GM21576 (cell line): ENCODE data around the gene CAPN14.
A peak's percentile ranks its signal among the peaks of the same experiment; 100 is the strongest.
"Not testable (repeated sequence)": the region's sequence is repeated elsewhere in the genome, so short reads cannot be mapped to it uniquely, and the experiment has no call there.

Experiments
- ATAC-seq: cut with Tn5 transposase; IDR thresholded peaks from one replicate; pipeline ENCODE4 v1.9.1; 2021; ENCODE audit warnings: mild to moderate bottlenecking, moderate library complexity; ENCODE audit not compliant: unreplicated experiment

The CAPN14 gene

GRCh38 chr2:31199206-31199605, 18.1 kb downstream of the CAPN14 start:
- ATAC-seq = no peak

- no peak for ATAC-seq
These were observed 19.6 kb downstream of the CAPN14 start for GRCh38 chr2:31197669-31198068.

GRCh38 chr2:31197166-31197565, 20.1 kb downstream of the CAPN14 start:
- no peak for ATAC-seq

GRCh38 chr2:31196622-31197021, 20.7 kb downstream of the CAPN14 start:
- ATAC-seq = no peak

GRCh38 chr2:31193806-31194205, 23.5 kb downstream of the CAPN14 start:
- no peak for ATAC-seq

GRCh38 chr2:31192851-31193392, 24.4 kb downstream of the CAPN14 start:
- no peak for ATAC-seq

GRCh38 chr2:31192396-31192795, 24.9 kb downstream of the CAPN14 start:
- no peak for ATAC-seq

- ATAC-seq = no peak
These were observed 25.4 kb downstream of the CAPN14 start for GRCh38 chr2:31191931-31192330.

- no peak for ATAC-seq
These were observed 27.1 kb downstream of the CAPN14 start for GRCh38 chr2:31190188-31190587.

- ATAC-seq = no peak
These were observed 28.2 kb downstream of the CAPN14 start for GRCh38 chr2:31189141-31189540.

- ATAC-seq = no peak
These were observed 29.2 kb downstream of the CAPN14 start for GRCh38 chr2:31188131-31188530.

- no peak for ATAC-seq
These were observed 30.1 kb downstream of the CAPN14 start for GRCh38 chr2:31187166-31187565.

GRCh38 chr2:31183973-31184372, 33.3 kb downstream of the CAPN14 start:
- not testable (repeated sequence) for ATAC-seq

- ATAC-seq = no peak
These were observed 40.6 kb downstream of the CAPN14 start for GRCh38 chr2:31176742-31177141.

GRCh38 chr2:31171142-31171541, 46.2 kb downstream of the CAPN14 start:
- no peak for ATAC-seq

- ATAC-seq = peak; percentile 62
These were observed 47.1 kb downstream of the CAPN14 start for GRCh38 chr2:31170071-31170698.

- ATAC-seq = no peak
These were observed 49.0 kb downstream of the CAPN14 start for GRCh38 chr2:31168291-31168690.

GRCh38 chr2:31166925-31167324, 50.4 kb downstream of the CAPN14 start:
- ATAC-seq = no peak

GRCh38 chr2:31163011-31163539, 54.2 kb downstream of the CAPN14 start:
- ATAC-seq = no peak

- ATAC-seq = no peak
These were observed 55.7 kb downstream of the CAPN14 start for GRCh38 chr2:31161637-31162036.

- no peak for ATAC-seq
These were observed 65.8 kb downstream of the CAPN14 start for GRCh38 chr2:31151501-31151900.

GRCh38 chr2:31150120-31150670, 67.1 kb downstream of the CAPN14 start:
- ATAC-seq = no peak
